Transverse colon (tissue), 4 donors: ENCODE data around the gene ST3GAL6. TPM values are rescaled to one million over a fixed set of nuclear protein-coding genes. Genes with fewer than 3 reads are reported as not detected.

Experiments used
- DNase-seq: peaks from one replicate; pipeline ENCODE4 v3.0.0-alpha.2; 2019
- H3K27ac ChIP-seq, 4 donors: fragments of 200-600 bp; sonication (generic); 2 replicates each; pipeline ENCODE4 v1.5.1; 2016 to 2018; ENCODE audit warnings: inconsistent platforms in 4 of 4
- H3K27me3 ChIP-seq: fragments of 200-600 bp; sonication (generic); 2 replicates; pipeline ENCODE4 v1.5.1; 2017; ENCODE audit warnings: inconsistent platforms
- H3K36me3 ChIP-seq, 4 donors: fragments of 200-600 bp; sonication (generic); 2 replicates each; pipeline ENCODE4 v1.5.1; 2017 to 2019; ENCODE audit warnings: inconsistent platforms in 4 of 4
- H3K4me1 ChIP-seq, 4 donors: fragments of 200-600 bp; sonication (generic); 2 replicates each; pipeline ENCODE4 v1.5.1; 2017 to 2020; ENCODE audit warnings: inconsistent platforms in 4 of 4
- H3K4me3 ChIP-seq, 4 donors: fragments of 200-600 bp; sonication (generic); 1 replicate in 1 of 4; 2 replicates in 3 of 4; pipeline versions ENCODE4 v1.5.1 to v1.6.1; 2017 to 2019; ENCODE audit warnings: inconsistent platforms in 4 of 4
- H3K9me3 ChIP-seq, 2 donors: fragments of 200-600 bp; sonication (generic); 2 replicates each; pipeline ENCODE4 v1.5.1; 2017 to 2019; ENCODE audit warnings: inconsistent platforms in 2 of 2
- CTCF ChIP-seq, 5 experiments: fragments of 200-600 bp in 3 of 5; fragments of 450-650 bp in 2 of 5; sonication (generic) in 3 of 5; IDR thresholded peaks; 1 replicate in 2 of 5; 2 replicates in 3 of 5; pipeline ENCODE4 v1.5.1; 2016 to 2017; ENCODE audit warnings: antibody characterized with exemption in 5 of 5, inconsistent platforms in 3 of 5, mild to moderate bottlenecking in 2 of 5, moderate library complexity in 1 of 5
- EP300 ChIP-seq: sonication (generic); formaldehyde crosslinking; IDR thresholded peaks from one replicate; pipeline ENCODE4 v1.6.1; 2017; ENCODE audit warnings: antibody characterized with exemption, low read depth
- POLR2A ChIP-seq: fragments of 450-650 bp; IDR thresholded peaks from one replicate; pipeline ENCODE4 v1.6.1; 2016; ENCODE audit warnings: antibody characterized with exemption, mild to moderate bottlenecking, moderate library complexity
- POLR2AphosphoS5 ChIP-seq, 3 donors: sonication (generic); formaldehyde crosslinking; IDR thresholded peaks; one replicate each; pipeline ENCODE4 v1.6.1; 2016; ENCODE audit warnings: antibody characterized with exemption in 3 of 3
- WGBS, 2 donors: methylation state at CpG; one replicate each; pipeline ENCODE4 v1.1.5; 2018; ENCODE audit warnings: low coverage in 1 of 2; 5-methylcytosine and 5-hydroxymethylcytosine counted together
- in situ Hi-C, 4 donors: fragments of 200-750 bp; cut with MboI; loops; one replicate each; pipeline versions ENCODE4 v1.15.0 to v1.15.1; 2017; ENCODE audit warnings: low sequenced_read_pairs in 3 of 4, low pct_ligation_motif_present in 1 of 4, low pct_unique_long_range_greater_than_20kb in 1 of 4
- intact Hi-C: fragments of 100-400 bp; cut with DNase I; formaldehyde crosslinking; loops from one replicate; pipeline ENCODE4 v1.15.1; 2023; ENCODE audit warnings: low total_unique reads
- total RNA-seq, 4 donors: library from RNA; depleted of rRNA; stranded (reverse); fragments of >200 nt; gene quantifications; one replicate each; pipeline ENCODE4 v1.1.0, GENCODE V29; 2016

Gene ST3GAL6
- total RNA-seq, 4 donors from 2014 or later, result 2.2 to 9.7 (median 2.6) TPM

GRCh38 chr3:98732286-98733052, 30.7 kb upstream of the ST3GAL6 start:
- H3K36me3 ChIP-seq, result no peaks in the 10 kb centered on the region
- intact Hi-C loops (no loop called here), in situ Hi-C loops (no loop called here)
- H3K4me3 ChIP-seq, result peak overlapping the region; percentile 61 to 76 (median 66)
- DNase-seq, result peak; percentile 23
- H3K27me3 ChIP-seq, result peaks cover 37% of the 10 kb centered on the region
- TF ChIP-seq POLR2A (peak; percentile 24), CTCF (IDR thresholded peaks at IDR 0.05) (no peak), EP300 (no peak), POLR2AphosphoS5 (IDR thresholded peaks at IDR 0.05) (no peak)
- no peaks in the 10 kb centered on the region for H3K9me3 ChIP-seq
- peaks cover 0 to 23% (median 10%) of the 10 kb centered on the region in 4 donors for H3K4me1 ChIP-seq
- peak overlapping the region; percentile 34 to 77 (median 51) for H3K27ac ChIP-seq
- WGBS, 2 donors, result 1% methylated on average over 70 of the region's 77 CpGs; no CpG with 5 or more reads in 1 of the 2 donors

GRCh38 chr3:98733053-98733811, 29.9 kb upstream of the ST3GAL6 start:
- Histone ChIP-seq H3K4me1 (peaks cover 0 to 23% (median 10%) of the 10 kb centered on the region in 4 donors), H3K27me3 (peaks cover 37% of the 10 kb centered on the region), H3K9me3 (no peaks in the 10 kb centered on the region), H3K27ac (peak overlapping the region; percentile 34 to 77 (median 51)), H3K36me3 (no peaks in the 10 kb centered on the region), H3K4me3 (peak overlapping the region; percentile 61 to 76 (median 66))
- intact Hi-C loops (no loop called here), in situ Hi-C loops (no loop called here)
- 0 to 1% methylated on average over 7 to 37 of the region's 44 CpGs for WGBS, 2 donors
- peak; percentile 13 for DNase-seq
- TF ChIP-seq POLR2A (no peak), EP300 (no peak), CTCF (IDR thresholded peaks at IDR 0.05) (no peak), POLR2AphosphoS5 (IDR thresholded peaks at IDR 0.05) (no peak)

GRCh38 chr3:98733812-98734281, 29.3 kb upstream of the ST3GAL6 start:
- 0 to 2% methylated on average over 6 to 15 of the region's 15 CpGs for WGBS, 2 donors
- Histone ChIP-seq H3K27ac (peak overlapping the region in 2 of 4 donors; percentile 35 to 77), H3K4me3 (peak overlapping the region; percentile 61 to 76 (median 66)), H3K9me3 (no peaks in the 10 kb centered on the region), H3K36me3 (no peaks in the 10 kb centered on the region), H3K27me3 (peaks cover 37% of the 10 kb centered on the region), H3K4me1 (peaks cover 0 to 23% (median 10%) of the 10 kb centered on the region in 4 donors)
- intact Hi-C loops (no loop called here), in situ Hi-C loops (no loop called here)
- DNase-seq, result peak; percentile 13
- TF ChIP-seq CTCF (IDR thresholded peaks at IDR 0.05) (no peak), POLR2AphosphoS5 (IDR thresholded peaks at IDR 0.05) (no peak), POLR2A (no peak), EP300 (no peak)

GRCh38 chr3:98734306-98734705, 28.8 kb upstream of the ST3GAL6 start:
- intact Hi-C loops, result no loop called here
- Histone ChIP-seq H3K4me3 (peak overlapping the region in 3 of 4 donors; percentile 61 to 76 (median 61)), H3K9me3 (no peaks in the 10 kb centered on the region), H3K36me3 (no peaks in the 10 kb centered on the region), H3K4me1 (peaks cover 0 to 23% (median 10%) of the 10 kb centered on the region in 4 donors), H3K27ac (no peak overlapping the region), H3K27me3 (peaks cover 37% of the 10 kb centered on the region)
- 35 to 41% methylated on average over 4 of the region's 4 CpGs for WGBS, 2 donors
- TF ChIP-seq POLR2A, result no peak
- no peak for TF ChIP-seq POLR2AphosphoS5 (IDR thresholded peaks at IDR 0.05)
- TF ChIP-seq EP300, result no peak
- TF ChIP-seq CTCF (IDR thresholded peaks at IDR 0.05), result no peak
- in situ Hi-C loops, result no loop called here
- no peak for DNase-seq
